HL-60 (cell line): ENCODE measurements around the gene HDGF.

Experiments
- POLR2AphosphoS5 ChIP-seq: IDR thresholded peaks from 2 replicates; pipeline ENCODE4 v1.6.1; 2012; ENCODE audit warnings: low read depth
- SPI1 ChIP-seq: IDR thresholded peaks from 2 replicates; pipeline ENCODE4 v1.6.1; 2012; ENCODE audit warnings: low read depth, mild to moderate bottlenecking, borderline replicate concordance
- TF ChIP-seq, protein P1 (sequence below): IDR thresholded peaks from one replicate; pipeline ENCODE4 v1.5.1; 2011; ENCODE audit warnings: low read length, control low read depth, inconsistent platforms; ENCODE audit not compliant: insufficient read depth
- TF ChIP-seq, protein P2 (sequence below): IDR thresholded peaks from 2 replicates; pipeline ENCODE4 v1.6.1; 2012; ENCODE audit warnings: low read depth; ENCODE audit not compliant: insufficient replicate concordance

DNA sequence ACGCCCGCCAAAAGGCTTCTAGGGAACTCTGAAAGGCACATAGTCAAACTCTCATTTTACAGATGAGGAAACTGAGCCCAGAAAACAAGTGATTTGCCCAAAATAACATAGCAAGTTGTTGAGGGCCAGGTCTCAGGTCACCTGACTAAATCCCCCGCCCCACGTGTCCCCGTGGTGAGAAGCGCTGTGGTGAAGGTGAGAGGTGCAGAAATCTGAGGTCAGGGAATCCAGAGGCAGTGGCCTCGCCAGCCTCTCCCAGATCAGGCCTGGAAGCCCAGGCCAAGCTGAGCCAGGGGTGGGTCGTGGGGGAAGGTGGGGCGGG lies 5.1 kb downstream of the HDGF start:
- TF ChIP-seq, protein P1, sequence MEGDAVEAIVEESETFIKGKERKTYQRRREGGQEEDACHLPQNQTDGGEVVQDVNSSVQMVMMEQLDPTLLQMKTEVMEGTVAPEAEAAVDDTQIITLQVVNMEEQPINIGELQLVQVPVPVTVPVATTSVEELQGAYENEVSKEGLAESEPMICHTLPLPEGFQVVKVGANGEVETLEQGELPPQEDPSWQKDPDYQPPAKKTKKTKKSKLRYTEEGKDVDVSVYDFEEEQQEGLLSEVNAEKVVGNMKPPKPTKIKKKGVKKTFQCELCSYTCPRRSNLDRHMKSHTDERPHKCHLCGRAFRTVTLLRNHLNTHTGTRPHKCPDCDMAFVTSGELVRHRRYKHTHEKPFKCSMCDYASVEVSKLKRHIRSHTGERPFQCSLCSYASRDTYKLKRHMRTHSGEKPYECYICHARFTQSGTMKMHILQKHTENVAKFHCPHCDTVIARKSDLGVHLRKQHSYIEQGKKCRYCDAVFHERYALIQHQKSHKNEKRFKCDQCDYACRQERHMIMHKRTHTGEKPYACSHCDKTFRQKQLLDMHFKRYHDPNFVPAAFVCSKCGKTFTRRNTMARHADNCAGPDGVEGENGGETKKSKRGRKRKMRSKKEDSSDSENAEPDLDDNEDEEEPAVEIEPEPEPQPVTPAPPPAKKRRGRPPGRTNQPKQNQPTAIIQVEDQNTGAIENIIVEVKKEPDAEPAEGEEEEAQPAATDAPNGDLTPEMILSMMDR: no peak
- TF ChIP-seq, protein P2, sequence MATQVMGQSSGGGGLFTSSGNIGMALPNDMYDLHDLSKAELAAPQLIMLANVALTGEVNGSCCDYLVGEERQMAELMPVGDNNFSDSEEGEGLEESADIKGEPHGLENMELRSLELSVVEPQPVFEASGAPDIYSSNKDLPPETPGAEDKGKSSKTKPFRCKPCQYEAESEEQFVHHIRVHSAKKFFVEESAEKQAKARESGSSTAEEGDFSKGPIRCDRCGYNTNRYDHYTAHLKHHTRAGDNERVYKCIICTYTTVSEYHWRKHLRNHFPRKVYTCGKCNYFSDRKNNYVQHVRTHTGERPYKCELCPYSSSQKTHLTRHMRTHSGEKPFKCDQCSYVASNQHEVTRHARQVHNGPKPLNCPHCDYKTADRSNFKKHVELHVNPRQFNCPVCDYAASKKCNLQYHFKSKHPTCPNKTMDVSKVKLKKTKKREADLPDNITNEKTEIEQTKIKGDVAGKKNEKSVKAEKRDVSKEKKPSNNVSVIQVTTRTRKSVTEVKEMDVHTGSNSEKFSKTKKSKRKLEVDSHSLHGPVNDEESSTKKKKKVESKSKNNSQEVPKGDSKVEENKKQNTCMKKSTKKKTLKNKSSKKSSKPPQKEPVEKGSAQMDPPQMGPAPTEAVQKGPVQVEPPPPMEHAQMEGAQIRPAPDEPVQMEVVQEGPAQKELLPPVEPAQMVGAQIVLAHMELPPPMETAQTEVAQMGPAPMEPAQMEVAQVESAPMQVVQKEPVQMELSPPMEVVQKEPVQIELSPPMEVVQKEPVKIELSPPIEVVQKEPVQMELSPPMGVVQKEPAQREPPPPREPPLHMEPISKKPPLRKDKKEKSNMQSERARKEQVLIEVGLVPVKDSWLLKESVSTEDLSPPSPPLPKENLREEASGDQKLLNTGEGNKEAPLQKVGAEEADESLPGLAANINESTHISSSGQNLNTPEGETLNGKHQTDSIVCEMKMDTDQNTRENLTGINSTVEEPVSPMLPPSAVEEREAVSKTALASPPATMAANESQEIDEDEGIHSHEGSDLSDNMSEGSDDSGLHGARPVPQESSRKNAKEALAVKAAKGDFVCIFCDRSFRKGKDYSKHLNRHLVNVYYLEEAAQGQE: no peak
- TF ChIP-seq POLR2AphosphoS5 (no peak), SPI1 (no peak)
